ENCODE data around the gene GINS1. TPM values are rescaled to one million over a fixed set of nuclear protein-coding genes. Genes with fewer than 3 reads are reported as not detected.

GINS1 gene
- total and polyA plus RNA-seq, 4 experiments from 2014 or later: 0.62 to 1.3 (median 0.87) TPM

DNA sequence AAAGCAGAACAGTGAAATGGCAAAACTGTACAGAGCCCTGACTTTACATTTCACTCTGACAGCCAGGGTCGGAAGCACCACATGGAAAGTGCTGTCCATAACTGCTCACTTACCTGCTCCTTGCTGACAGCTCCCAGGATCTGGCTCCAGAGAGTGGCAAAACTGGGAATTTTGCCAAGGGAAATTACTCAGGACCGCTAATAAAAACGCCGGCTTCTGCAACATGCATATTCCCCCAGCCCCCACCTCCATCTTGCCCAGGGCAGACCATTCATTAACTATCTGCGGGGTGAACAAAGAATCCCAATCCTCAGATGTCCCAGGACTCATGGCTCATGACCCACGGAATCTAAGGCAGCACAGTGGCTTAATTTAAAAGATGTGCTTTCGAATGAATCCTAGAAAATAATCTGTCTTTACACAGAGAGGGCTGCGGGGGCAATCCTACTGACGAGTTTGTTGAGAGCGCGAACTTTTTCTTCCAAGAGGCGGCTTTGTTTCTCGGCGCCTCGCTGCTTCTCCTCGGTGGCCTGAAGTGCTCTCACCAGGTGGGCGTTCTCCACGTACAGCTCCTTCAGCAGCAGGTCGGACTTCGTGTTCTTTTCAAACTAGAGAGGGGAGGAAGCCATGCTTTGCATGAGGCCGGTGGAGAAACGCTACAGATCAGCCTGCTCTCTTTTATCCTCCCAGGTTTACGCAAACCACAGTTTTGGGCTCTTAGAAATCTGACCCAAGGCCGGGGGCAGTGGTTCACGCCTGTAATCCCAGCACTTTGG, 45.8 kb downstream of the GINS1 start:
- Mint-ChIP-seq H3K9me3 (no peaks in the 10 kb centered on the region), H3K27ac (no peak overlapping the region), H3K4me3 (no peak overlapping the region), H3K27me3 (no peaks in the 10 kb centered on the region), H3K36me3 (no peaks in the 10 kb centered on the region), H3K4me1 (no peaks in the 10 kb centered on the region)
- no peaks in the 10 kb centered on the region for H3K27me3 ChIP-seq (ENCODE audit: insufficient read depth, low read length)
- POLR2A ChIA-PET (ENCODE audit: partially characterized antibody): no interaction called here
- no peak overlapping the region for H3K4me3 ChIP-seq (ENCODE audit: low read length in 2 of 2)
- H3K4me1 ChIP-seq (ENCODE audit: insufficient read depth, low read length): no peaks in the 10 kb centered on the region
- no peak for DNase-seq
- intact Hi-C loops (cut with micrococcal nuclease): no loop called here
- CTCF ChIA-PET (ENCODE audit: partially characterized antibody): no interaction called here
- H3K27ac ChIP-seq (ENCODE audit: low read depth, low read length): no peak overlapping the region
- no peaks in the 10 kb centered on the region for H3K36me3 ChIP-seq (ENCODE audit: insufficient read depth, low read length)
- H3K9me3 ChIP-seq (ENCODE audit: control insufficient read depth in 1 of 2, low read length in 2 of 2): no peaks in the 10 kb centered on the region

DNA sequence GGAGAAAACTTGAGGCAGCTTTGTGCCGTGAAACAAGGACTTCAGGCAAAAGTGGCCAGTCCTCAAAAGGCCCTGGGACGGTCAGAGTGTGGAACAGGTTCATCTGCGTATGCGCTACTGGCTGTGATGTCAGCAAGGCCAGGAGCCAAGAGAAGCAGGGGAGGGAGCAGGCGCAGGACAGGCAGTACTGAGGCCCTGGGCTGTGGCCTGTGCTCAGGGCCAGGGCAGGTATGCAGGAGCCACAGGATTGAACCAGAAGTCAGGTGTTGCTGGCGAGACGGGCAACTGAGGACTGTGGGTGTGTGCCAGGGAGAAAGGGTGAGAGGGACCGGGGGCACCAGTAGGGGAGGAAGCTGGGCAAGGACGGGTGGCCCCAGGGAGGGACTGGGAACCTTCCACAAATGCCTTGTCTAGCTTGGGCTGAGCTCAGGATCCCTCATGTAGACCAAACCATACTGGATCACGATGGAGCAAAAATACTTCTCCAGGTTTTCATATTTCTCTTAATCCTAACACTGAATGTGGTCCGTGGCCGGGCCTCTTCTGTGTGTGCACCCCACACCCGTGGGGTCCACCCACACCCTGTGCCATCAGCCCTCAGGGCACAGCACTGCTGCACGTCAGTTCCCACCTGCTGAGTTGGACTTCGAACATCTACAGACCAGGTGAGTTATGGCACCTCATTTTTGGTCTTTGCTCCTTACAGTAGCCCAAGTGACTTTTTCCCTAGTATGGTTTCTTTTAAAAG, 46.9 kb downstream of the GINS1 start:
- Mint-ChIP-seq H3K27me3 (no peaks in the 10 kb centered on the region), H3K4me1 (no peaks in the 10 kb centered on the region), H3K36me3 (no peaks in the 10 kb centered on the region), H3K9me3 (no peaks in the 10 kb centered on the region), H3K4me3 (no peak overlapping the region), H3K27ac (no peak overlapping the region)
- Histone ChIP-seq H3K36me3 (ENCODE audit: insufficient read depth, low read length) (no peaks in the 10 kb centered on the region), H3K4me1 (ENCODE audit: insufficient read depth, low read length) (no peaks in the 10 kb centered on the region), H3K9me3 (ENCODE audit: control insufficient read depth in 1 of 2, low read length in 2 of 2) (no peaks in the 10 kb centered on the region), H3K4me3 (ENCODE audit: low read length in 2 of 2) (no peak overlapping the region), H3K27ac (ENCODE audit: low read depth, low read length) (no peak overlapping the region), H3K27me3 (ENCODE audit: insufficient read depth, low read length) (no peaks in the 10 kb centered on the region)
- intact Hi-C loops (cut with micrococcal nuclease): no loop called here
- DNase-seq: no peak
- ChIA-PET CTCF (ENCODE audit: partially characterized antibody) (no interaction called here), POLR2A (ENCODE audit: partially characterized antibody) (no interaction called here)

DNA sequence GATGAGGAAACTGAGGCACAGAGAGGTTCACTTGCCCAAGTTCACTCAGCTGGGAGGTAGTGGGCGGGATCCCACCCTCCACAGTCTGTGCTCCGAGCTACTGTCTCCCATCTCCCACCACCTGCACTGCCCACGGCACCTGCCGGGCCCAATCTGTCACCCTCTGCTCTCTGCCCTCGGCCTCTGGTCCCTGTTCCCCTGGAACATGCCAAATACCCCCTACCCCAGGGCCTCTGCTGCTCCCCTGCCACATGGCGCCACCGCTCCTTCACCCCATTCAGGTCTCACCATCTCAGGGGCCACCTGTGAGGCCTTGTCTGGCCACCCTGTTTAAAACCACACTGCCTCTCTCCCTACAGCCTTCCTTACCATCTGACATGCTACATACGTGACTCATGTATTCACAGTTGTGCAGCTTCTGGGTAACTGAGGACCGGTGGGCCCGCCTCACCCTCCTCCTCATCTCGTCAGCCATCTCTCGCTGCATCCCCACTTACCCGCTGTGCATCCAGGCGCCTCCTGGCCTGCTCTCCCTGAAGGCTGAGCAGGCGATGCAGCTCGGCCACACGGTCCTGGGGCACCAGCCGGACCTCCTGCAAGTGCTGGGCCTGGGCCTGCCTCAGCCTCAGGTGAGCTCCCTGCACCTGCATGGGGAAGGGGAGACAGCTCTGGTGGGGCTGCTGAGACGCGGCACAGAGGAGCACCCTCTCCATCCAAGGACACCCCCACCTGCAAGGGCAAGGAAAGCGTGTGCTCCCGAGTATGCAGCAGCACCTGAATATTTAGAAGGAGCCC, 50.6 kb downstream of the GINS1 start:
- ChIA-PET POLR2A (ENCODE audit: partially characterized antibody) (no interaction called here), CTCF (ENCODE audit: partially characterized antibody) (no interaction called here)
- no peaks in the 10 kb centered on the region for H3K27me3 Mint-ChIP-seq
- Histone ChIP-seq H3K4me3 (ENCODE audit: low read length in 2 of 2) (no peak overlapping the region), H3K36me3 (ENCODE audit: insufficient read depth, low read length) (no peaks in the 10 kb centered on the region), H3K4me1 (ENCODE audit: insufficient read depth, low read length) (no peaks in the 10 kb centered on the region), H3K27ac (ENCODE audit: low read depth, low read length) (no peak overlapping the region), H3K9me3 (ENCODE audit: control insufficient read depth in 1 of 2, low read length in 2 of 2) (no peaks in the 10 kb centered on the region), H3K27me3 (ENCODE audit: insufficient read depth, low read length) (no peaks in the 10 kb centered on the region)
- no peak overlapping the region for H3K4me3 Mint-ChIP-seq
- H3K4me1 Mint-ChIP-seq: no peaks in the 10 kb centered on the region
- no peaks in the 10 kb centered on the region for H3K9me3 Mint-ChIP-seq
- H3K27ac Mint-ChIP-seq: no peak overlapping the region
- intact Hi-C loops (cut with micrococcal nuclease): no loop called here
- H3K36me3 Mint-ChIP-seq: no peaks in the 10 kb centered on the region
- no peak for DNase-seq

DNA sequence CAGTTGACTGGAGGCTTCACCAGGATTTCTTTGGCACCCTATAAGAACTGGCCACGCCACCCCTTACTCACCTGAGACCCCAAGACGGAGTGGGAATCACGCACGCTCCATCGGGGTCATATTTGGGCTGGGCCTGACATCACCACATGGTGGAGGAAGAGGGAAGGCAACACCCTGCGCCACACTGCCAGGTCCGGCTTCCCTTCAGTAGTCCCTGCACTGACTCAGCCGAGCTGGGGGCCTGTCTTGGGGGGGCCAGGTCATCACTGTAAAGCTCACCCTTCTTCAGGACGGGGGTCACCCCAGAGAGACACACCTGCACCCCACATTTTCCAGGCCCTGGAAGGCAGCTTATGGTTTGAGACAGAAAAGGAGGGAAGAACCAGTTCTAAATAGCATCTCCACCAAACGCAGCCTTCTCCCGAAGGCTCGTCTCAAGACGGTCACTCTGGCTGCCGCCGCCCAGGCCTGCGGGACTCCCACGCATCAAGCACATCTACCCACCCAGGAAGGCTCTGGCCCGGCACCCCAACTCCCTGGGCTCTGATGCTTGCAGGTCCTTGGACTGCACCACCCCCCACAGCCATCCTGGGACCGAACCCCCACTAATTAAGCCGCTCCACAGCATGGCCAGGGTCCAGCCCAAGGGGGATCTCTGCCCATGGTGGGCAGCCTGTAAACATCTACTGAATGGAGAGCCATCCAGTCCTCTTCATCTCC, 51.8 kb downstream of the GINS1 start:
- no peak overlapping the region for H3K4me3 ChIP-seq (ENCODE audit: low read length in 2 of 2)
- ChIA-PET POLR2A (ENCODE audit: partially characterized antibody) (no interaction called here), CTCF (ENCODE audit: partially characterized antibody) (interaction anchor here (1.3 kb wide), 1 partner anchor 10 kb away, joined by 4 read pairs; no protein-coding TSS in a partner anchor)
- H3K4me1 Mint-ChIP-seq: no peaks in the 10 kb centered on the region
- intact Hi-C loops (cut with micrococcal nuclease): no loop called here
- no peaks in the 10 kb centered on the region for H3K36me3 ChIP-seq (ENCODE audit: insufficient read depth, low read length)
- H3K4me1 ChIP-seq (ENCODE audit: insufficient read depth, low read length): no peaks in the 10 kb centered on the region
- H3K9me3 Mint-ChIP-seq: no peaks in the 10 kb centered on the region
- no peak for DNase-seq
- H3K9me3 ChIP-seq (ENCODE audit: control insufficient read depth in 1 of 2, low read length in 2 of 2): no peaks in the 10 kb centered on the region
- no peaks in the 10 kb centered on the region for H3K27me3 ChIP-seq (ENCODE audit: insufficient read depth, low read length)
- H3K27ac Mint-ChIP-seq: no peak overlapping the region
- H3K36me3 Mint-ChIP-seq: no peaks in the 10 kb centered on the region
- H3K27ac ChIP-seq (ENCODE audit: low read depth, low read length): no peak overlapping the region
- no peak overlapping the region for H3K4me3 Mint-ChIP-seq
- H3K27me3 Mint-ChIP-seq: no peaks in the 10 kb centered on the region

DNA sequence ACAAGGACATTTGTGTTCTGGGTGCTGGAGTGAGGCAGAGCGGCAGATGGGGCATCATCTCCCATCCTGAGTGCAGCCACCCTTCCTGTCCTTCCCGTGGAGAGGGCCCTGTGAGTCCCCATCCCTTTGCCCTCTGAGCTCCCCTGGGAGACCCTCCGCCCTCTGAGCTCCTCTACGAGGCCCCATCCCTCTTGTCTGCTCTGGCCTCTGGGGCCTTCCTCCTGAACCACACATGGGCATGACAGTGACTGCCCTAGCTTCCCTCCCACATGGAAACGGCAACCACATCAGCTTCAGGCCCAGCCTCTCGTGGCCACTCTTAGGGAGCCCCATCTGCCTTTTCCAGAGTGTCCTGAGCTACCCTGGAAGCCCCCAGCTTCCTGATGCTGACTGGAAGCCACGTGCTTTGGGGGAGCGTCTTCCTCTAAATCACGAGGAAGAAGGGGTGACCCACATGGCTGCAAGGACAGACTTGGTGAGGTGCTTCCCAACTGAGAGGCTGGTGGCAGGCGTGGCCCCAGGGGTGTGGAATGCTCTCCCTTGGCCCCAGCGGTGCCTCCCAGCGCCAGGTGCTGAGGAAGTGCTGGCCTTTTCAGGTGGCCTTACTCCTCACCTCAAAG, 52.6 kb downstream of the GINS1 start:
- Mint-ChIP-seq H3K27me3 (no peaks in the 10 kb centered on the region), H3K4me3 (no peak overlapping the region), H3K9me3 (no peaks in the 10 kb centered on the region), H3K27ac (no peak overlapping the region), H3K36me3 (no peaks in the 10 kb centered on the region), H3K4me1 (no peaks in the 10 kb centered on the region)
- Histone ChIP-seq H3K27ac (ENCODE audit: low read depth, low read length) (no peak overlapping the region), H3K27me3 (ENCODE audit: insufficient read depth, low read length) (no peaks in the 10 kb centered on the region), H3K9me3 (ENCODE audit: control insufficient read depth in 1 of 2, low read length in 2 of 2) (no peaks in the 10 kb centered on the region), H3K36me3 (ENCODE audit: insufficient read depth, low read length) (no peaks in the 10 kb centered on the region), H3K4me1 (ENCODE audit: insufficient read depth, low read length) (no peaks in the 10 kb centered on the region), H3K4me3 (ENCODE audit: low read length in 2 of 2) (no peak overlapping the region)
- ChIA-PET POLR2A (ENCODE audit: partially characterized antibody) (no interaction called here), CTCF (ENCODE audit: partially characterized antibody) (interaction anchor here (1.3 kb wide), 1 partner anchor 9 kb away, joined by 4 read pairs; no protein-coding TSS in a partner anchor)
- intact Hi-C loops (cut with micrococcal nuclease): no loop called here
- no peak for DNase-seq

DNA sequence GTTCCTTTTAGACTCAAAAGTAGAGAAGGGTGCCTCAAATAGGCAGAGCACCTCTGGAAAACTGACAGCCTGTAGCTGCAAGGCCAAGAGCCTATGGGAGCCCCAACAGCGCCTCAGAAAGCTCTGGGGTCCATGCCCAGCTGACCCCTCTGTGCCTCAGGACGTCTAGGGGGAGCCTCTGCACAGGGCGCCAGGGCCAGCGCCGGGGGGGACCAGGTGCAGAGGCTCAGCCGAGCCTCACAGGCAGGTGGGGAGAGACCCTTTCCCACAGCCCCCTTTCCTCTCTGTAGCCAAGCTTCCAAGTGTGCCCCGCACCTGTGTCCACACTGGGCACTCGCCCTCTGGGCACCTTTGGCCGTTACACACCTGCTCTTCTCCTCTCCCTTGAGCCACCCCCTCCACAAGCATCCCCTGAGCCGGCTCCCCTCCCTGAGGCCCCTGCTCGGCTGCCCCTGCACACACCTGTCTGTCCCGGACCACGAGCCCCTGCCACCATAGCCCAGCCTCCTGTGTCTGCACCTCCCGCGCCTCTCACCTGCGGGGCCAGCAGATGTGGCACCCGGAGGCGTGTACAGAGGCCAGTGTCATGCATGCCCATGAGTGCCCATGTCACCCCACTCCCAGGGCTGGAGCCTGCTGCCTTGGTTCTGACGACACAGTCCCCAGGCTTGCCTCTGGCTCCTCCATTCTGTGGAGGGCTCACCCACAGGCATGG, 53.2 kb downstream of the GINS1 start:
- no peaks in the 10 kb centered on the region for H3K4me1 Mint-ChIP-seq
- no peaks in the 10 kb centered on the region for H3K4me1 ChIP-seq (ENCODE audit: insufficient read depth, low read length)
- H3K27me3 ChIP-seq (ENCODE audit: insufficient read depth, low read length): no peaks in the 10 kb centered on the region
- intact Hi-C loops (cut with micrococcal nuclease): no loop called here
- DNase-seq: no peak
- H3K9me3 ChIP-seq (ENCODE audit: control insufficient read depth in 1 of 2, low read length in 2 of 2): no peaks in the 10 kb centered on the region
- H3K9me3 Mint-ChIP-seq: no peaks in the 10 kb centered on the region
- no peaks in the 10 kb centered on the region for H3K27me3 Mint-ChIP-seq
- no peak overlapping the region for H3K27ac ChIP-seq (ENCODE audit: low read depth, low read length)
- CTCF ChIA-PET (ENCODE audit: partially characterized antibody): interaction anchor here (1.3 kb wide), 1 partner anchor 9 kb away, joined by 4 read pairs; no protein-coding TSS in a partner anchor
- POLR2A ChIA-PET (ENCODE audit: partially characterized antibody): no interaction called here
- no peak overlapping the region for H3K27ac Mint-ChIP-seq
- no peak overlapping the region for H3K4me3 Mint-ChIP-seq
- no peaks in the 10 kb centered on the region for H3K36me3 ChIP-seq (ENCODE audit: insufficient read depth, low read length)
- no peak overlapping the region for H3K4me3 ChIP-seq (ENCODE audit: low read length in 2 of 2)
- H3K36me3 Mint-ChIP-seq: no peaks in the 10 kb centered on the region

Measured in CD4-positive, alpha-beta memory T cell (primary cell).